ENCODE data around the gene SERPINB10.

SERPINB10 gene

GRCh38 chr18:63903851-63904570 is 3.7 kb upstream of the SERPINB10 start:
- DNase-seq = no peak
- H3K27ac ChIP-seq = no peak overlapping the region
- TF ChIP-seq, protein P1, sequence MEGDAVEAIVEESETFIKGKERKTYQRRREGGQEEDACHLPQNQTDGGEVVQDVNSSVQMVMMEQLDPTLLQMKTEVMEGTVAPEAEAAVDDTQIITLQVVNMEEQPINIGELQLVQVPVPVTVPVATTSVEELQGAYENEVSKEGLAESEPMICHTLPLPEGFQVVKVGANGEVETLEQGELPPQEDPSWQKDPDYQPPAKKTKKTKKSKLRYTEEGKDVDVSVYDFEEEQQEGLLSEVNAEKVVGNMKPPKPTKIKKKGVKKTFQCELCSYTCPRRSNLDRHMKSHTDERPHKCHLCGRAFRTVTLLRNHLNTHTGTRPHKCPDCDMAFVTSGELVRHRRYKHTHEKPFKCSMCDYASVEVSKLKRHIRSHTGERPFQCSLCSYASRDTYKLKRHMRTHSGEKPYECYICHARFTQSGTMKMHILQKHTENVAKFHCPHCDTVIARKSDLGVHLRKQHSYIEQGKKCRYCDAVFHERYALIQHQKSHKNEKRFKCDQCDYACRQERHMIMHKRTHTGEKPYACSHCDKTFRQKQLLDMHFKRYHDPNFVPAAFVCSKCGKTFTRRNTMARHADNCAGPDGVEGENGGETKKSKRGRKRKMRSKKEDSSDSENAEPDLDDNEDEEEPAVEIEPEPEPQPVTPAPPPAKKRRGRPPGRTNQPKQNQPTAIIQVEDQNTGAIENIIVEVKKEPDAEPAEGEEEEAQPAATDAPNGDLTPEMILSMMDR (IDR thresholded peaks at IDR 0.05) = no peak
- H3K4me1 ChIP-seq = no peaks in the 10 kb centered on the region
- intact Hi-C loops (cut with DNase I; ENCODE audit: low total_unique reads) = no loop called here
- H3K36me3 ChIP-seq = no peaks in the 10 kb centered on the region
- H3K27me3 ChIP-seq = no peaks in the 10 kb centered on the region
- H3K4me3 ChIP-seq = no peak overlapping the region
- no peaks in the 10 kb centered on the region for H3K9me3 ChIP-seq

DNA sequence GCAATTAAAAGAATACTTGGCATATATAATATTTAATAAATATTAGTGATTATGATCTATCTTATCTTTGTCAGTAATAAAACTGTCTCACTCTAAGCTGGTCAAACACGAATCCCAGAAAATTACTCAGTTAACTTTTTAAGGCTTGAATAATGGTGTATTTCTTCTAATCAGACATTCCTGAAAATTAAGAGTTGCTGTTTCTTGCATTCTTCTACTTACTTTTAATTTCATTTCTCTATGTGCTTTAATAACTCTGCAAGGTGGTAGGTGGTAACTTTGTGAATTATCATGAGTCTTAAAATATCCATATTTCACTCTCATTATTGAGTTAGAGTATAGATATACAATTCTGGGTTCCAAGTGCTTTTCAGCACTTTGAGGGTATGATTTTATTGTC is 3.1 kb upstream of the SERPINB10 start:
- Histone ChIP-seq H3K36me3 (no peaks in the 10 kb centered on the region), H3K27me3 (no peaks in the 10 kb centered on the region), H3K9me3 (no peaks in the 10 kb centered on the region), H3K4me1 (no peaks in the 10 kb centered on the region), H3K27ac (no peak overlapping the region), H3K4me3 (no peak overlapping the region)
- intact Hi-C loops (cut with DNase I; ENCODE audit: low total_unique reads) = no loop called here
- no peak for DNase-seq
- TF ChIP-seq, protein P1 (IDR thresholded peaks at IDR 0.05) = no peak

- DNase-seq = no peak
- Histone ChIP-seq H3K4me1 (no peaks in the 10 kb centered on the region), H3K27me3 (no peaks in the 10 kb centered on the region), H3K27ac (no peak overlapping the region), H3K4me3 (no peak overlapping the region), H3K9me3 (no peaks in the 10 kb centered on the region), H3K36me3 (no peaks in the 10 kb centered on the region)
- TF ChIP-seq, protein P1 (IDR thresholded peaks at IDR 0.05) = no peak
- intact Hi-C loops (cut with DNase I; ENCODE audit: low total_unique reads) = no loop called here
These were observed 2.4 kb upstream of the SERPINB10 start for GRCh38 chr18:63905361-63905760.

GRCh38 chr18:63906056-63906455 is 1.7 kb upstream of the SERPINB10 start:
- intact Hi-C loops (cut with DNase I; ENCODE audit: low total_unique reads) = no loop called here
- DNase-seq = no peak
- no peaks in the 10 kb centered on the region for H3K27me3 ChIP-seq
- no peaks in the 10 kb centered on the region for H3K4me1 ChIP-seq
- H3K36me3 ChIP-seq = no peaks in the 10 kb centered on the region
- TF ChIP-seq, protein P1 (IDR thresholded peaks at IDR 0.05) = no peak
- H3K4me3 ChIP-seq = no peak overlapping the region
- H3K27ac ChIP-seq = no peak overlapping the region
- H3K9me3 ChIP-seq = no peaks in the 10 kb centered on the region

GRCh38 chr18:63908858-63909257 is 1.1 kb downstream of the SERPINB10 start:
- no peak overlapping the region for H3K27ac ChIP-seq
- TF ChIP-seq, protein P1 (IDR thresholded peaks at IDR 0.05) = no peak
- no peaks in the 10 kb centered on the region for H3K4me1 ChIP-seq
- H3K36me3 ChIP-seq = no peaks in the 10 kb centered on the region
- no peaks in the 10 kb centered on the region for H3K27me3 ChIP-seq
- intact Hi-C loops (cut with DNase I; ENCODE audit: low total_unique reads) = no loop called here
- DNase-seq = no peak
- no peaks in the 10 kb centered on the region for H3K9me3 ChIP-seq
- no peak overlapping the region for H3K4me3 ChIP-seq

- H3K9me3 ChIP-seq = no peaks in the 10 kb centered on the region
- DNase-seq = no peak
- no peak overlapping the region for H3K4me3 ChIP-seq
- H3K36me3 ChIP-seq = no peaks in the 10 kb centered on the region
- no peaks in the 10 kb centered on the region for H3K4me1 ChIP-seq
- no peaks in the 10 kb centered on the region for H3K27me3 ChIP-seq
- TF ChIP-seq, protein P1 (IDR thresholded peaks at IDR 0.05) = no peak
- H3K27ac ChIP-seq = no peak overlapping the region
- intact Hi-C loops (cut with DNase I; ENCODE audit: low total_unique reads) = no loop called here
These were observed 2.1 kb downstream of the SERPINB10 start for GRCh38 chr18:63909870-63910269.
